OCI-LY1 (cell line): Measurements from ENCODE around the gene HIBADH.

Experiments
- EZH2 ChIP-seq: fragments of 200-600 bp; sonication (generic), shearing (Covaris generic); IDR thresholded peaks from 2 replicates; pipeline ENCODE4 v1.8.0; 2017; ENCODE audit warnings: borderline replicate concordance, mixed run types, mild to moderate bottlenecking, antibody characterized with exemption, low read length, moderate library complexity, mixed read lengths
- TF ChIP-seq, protein P1 (sequence below): fragments of 200-600 bp; sonication (generic), shearing (Covaris generic); IDR thresholded peaks from 2 replicates; pipeline ENCODE4 v1.5.1; 2017; ENCODE audit warnings: mild to moderate bottlenecking, antibody characterized with exemption, low read length, moderate library complexity, mixed read lengths

DNA sequence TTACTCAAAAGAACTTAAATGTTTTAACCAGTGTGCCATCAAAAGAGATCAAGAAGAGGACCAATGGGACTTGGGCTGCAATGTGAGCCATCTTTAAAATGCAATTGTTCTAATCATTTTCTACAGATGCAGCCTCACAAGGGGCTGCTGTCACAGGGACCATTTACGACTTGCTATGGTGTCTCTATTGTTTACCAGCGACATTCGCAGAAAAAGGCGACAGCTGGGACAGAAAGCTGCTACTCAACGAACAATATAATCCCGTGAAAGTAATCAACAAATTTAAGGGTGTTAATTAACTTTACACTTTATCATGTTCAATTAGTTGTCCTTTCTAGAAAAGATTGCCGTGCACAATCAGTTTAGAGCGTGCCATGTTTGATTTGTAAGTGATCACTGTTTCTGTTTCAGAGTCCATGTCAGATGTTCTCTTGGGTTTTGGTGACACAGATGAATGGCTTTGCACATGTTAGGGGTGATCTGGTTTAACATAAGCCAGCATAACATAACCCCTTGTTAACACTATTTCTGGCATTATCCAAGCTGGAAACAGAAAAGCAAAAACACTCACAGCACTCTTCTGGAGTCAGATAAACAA is 110.8 kb downstream of the HIBADH start:
- TF ChIP-seq, protein P1, sequence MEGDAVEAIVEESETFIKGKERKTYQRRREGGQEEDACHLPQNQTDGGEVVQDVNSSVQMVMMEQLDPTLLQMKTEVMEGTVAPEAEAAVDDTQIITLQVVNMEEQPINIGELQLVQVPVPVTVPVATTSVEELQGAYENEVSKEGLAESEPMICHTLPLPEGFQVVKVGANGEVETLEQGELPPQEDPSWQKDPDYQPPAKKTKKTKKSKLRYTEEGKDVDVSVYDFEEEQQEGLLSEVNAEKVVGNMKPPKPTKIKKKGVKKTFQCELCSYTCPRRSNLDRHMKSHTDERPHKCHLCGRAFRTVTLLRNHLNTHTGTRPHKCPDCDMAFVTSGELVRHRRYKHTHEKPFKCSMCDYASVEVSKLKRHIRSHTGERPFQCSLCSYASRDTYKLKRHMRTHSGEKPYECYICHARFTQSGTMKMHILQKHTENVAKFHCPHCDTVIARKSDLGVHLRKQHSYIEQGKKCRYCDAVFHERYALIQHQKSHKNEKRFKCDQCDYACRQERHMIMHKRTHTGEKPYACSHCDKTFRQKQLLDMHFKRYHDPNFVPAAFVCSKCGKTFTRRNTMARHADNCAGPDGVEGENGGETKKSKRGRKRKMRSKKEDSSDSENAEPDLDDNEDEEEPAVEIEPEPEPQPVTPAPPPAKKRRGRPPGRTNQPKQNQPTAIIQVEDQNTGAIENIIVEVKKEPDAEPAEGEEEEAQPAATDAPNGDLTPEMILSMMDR = no peak
- TF ChIP-seq EZH2 = no peak
